Activated CD4-positive, alpha-beta T cell treated with anti-CD3 and anti-CD28 coated beads for 4 hours (primary cell): ENCODE results near the gene TRIB2.

Source experiments
- DNase-seq, 2 donors: peaks; one replicate each; pipeline ENCODE4 v3.0.0-alpha.2; 2020

Gene TRIB2

GRCh38 chr2:12701786-12702167, 15.0 kb upstream of the TRIB2 start:
- DNase-seq, result no peak

GRCh38 chr2:12702168-12703121, 14.3 kb upstream of the TRIB2 start:
- peak; percentile 35 to 48 for DNase-seq

- no peak for DNase-seq
Measured at GRCh38 chr2:12704378-12704777, 12.4 kb upstream of the TRIB2 start.

- no peak for DNase-seq
Measured at GRCh38 chr2:12705230-12705629, 11.5 kb upstream of the TRIB2 start.

- no peak for DNase-seq
Measured at GRCh38 chr2:12705742-12706141, 11.0 kb upstream of the TRIB2 start.

GRCh38 chr2:12708508-12709206, 8.1 kb upstream of the TRIB2 start:
- DNase-seq, result no peak

- peak; percentile 29 to 34 for DNase-seq
Measured at GRCh38 chr2:12709207-12709522, 7.6 kb upstream of the TRIB2 start.

- no peak for DNase-seq
Measured at GRCh38 chr2:12710301-12710700, 6.4 kb upstream of the TRIB2 start.

- no peak for DNase-seq
Measured at GRCh38 chr2:12711339-12711738, 5.4 kb upstream of the TRIB2 start.

GRCh38 chr2:12712881-12713280, 3.9 kb upstream of the TRIB2 start:
- DNase-seq, result no peak

- peak; percentile 18 to 19 for DNase-seq
Measured at GRCh38 chr2:12714391-12715221, 2.1 kb upstream of the TRIB2 start.

GRCh38 chr2:12715258-12716031, 1.3 kb upstream of the TRIB2 start:
- no peak for DNase-seq

GRCh38 chr2:12716032-12716281, 779 bp upstream of the TRIB2 start:
- peak; percentile 85 to 86 for DNase-seq

GRCh38 chr2:12717191-12718014, 667 bp downstream of the TRIB2 start:
- peak; percentile 57 to 58 for DNase-seq

GRCh38 chr2:12718015-12718671, 1.4 kb downstream of the TRIB2 start:
- DNase-seq, result peak; percentile 42 to 46

- DNase-seq, result peak; percentile 46 to 52
Measured at GRCh38 chr2:12718711-12719399, 2.1 kb downstream of the TRIB2 start.

- no peak for DNase-seq
Measured at GRCh38 chr2:12719400-12720277, 2.9 kb downstream of the TRIB2 start.

- no peak for DNase-seq
Measured at GRCh38 chr2:12720278-12720620, 3.5 kb downstream of the TRIB2 start.

GRCh38 chr2:12720754-12721378, 4.1 kb downstream of the TRIB2 start:
- no peak for DNase-seq
